H1 (cell line): ENCODE measurements around the gene HNF4A.

ENCODE experiments used
- JUND ChIP-seq: IDR thresholded peaks from 2 replicates; pipeline ENCODE4 v1.6.1; 2011; ENCODE audit warnings: mild to moderate bottlenecking, improper control_type of control experiment, low read length
- KDM1A ChIP-seq: fragments of 200-600, 300-600 bp; sonication (generic); IDR thresholded peaks from 2 replicates; pipeline ENCODE4 v1.7.1; 2016; ENCODE audit warnings: mild to moderate bottlenecking, low read length, borderline replicate concordance
- POLR2A ChIP-seq, 2 experiments: IDR thresholded peaks; 1 replicate in 1 of 2; 2 replicates in 1 of 2; pipeline ENCODE4 v1.6.1; 2011; ENCODE audit warnings: low read depth in 2 of 2, low read length in 2 of 2, mild to moderate bottlenecking in 2 of 2; ENCODE audit errors: control extremely low read depth in 1 of 2
- RAD21 ChIP-seq, 2 experiments: IDR thresholded peaks in 1 of 2; conservative IDR thresholded peaks in 1 of 2; 2 replicates each; pipeline ENCODE4 v1.6.1; 2011; ENCODE audit warnings: low read depth in 2 of 2, low read length in 2 of 2, improper control_type of control experiment in 1 of 2, inconsistent platforms in 1 of 2, mild to moderate bottlenecking in 1 of 2, moderate library complexity in 1 of 2
- RFX5 ChIP-seq: IDR thresholded peaks from 2 replicates; pipeline ENCODE4 v1.6.1; 2011; ENCODE audit warnings: low read depth, low read length, improper control_type of control experiment, borderline replicate concordance
- SP2 ChIP-seq: IDR thresholded peaks from 2 replicates; pipeline ENCODE4 v1.6.1; 2012; ENCODE audit warnings: mild to moderate bottlenecking, low read length, inconsistent platforms
- TAF1 ChIP-seq: IDR thresholded peaks from 2 replicates; pipeline ENCODE4 v1.6.1; 2011; ENCODE audit warnings: mild to moderate bottlenecking, low read depth, low read length
- TCF12 ChIP-seq: IDR thresholded peaks from 2 replicates; pipeline ENCODE4 v1.6.1; 2011; ENCODE audit warnings: low read depth, mild to moderate bottlenecking, low read length
- TF ChIP-seq, protein P1 (sequence below), 3 experiments: IDR thresholded peaks; 1 replicate in 2 of 3; 2 replicates in 1 of 3; pipeline versions ENCODE4 v1.5.1 to v1.6.1; 2011; ENCODE audit warnings: low read length in 3 of 3, mild to moderate bottlenecking in 3 of 3, inconsistent platforms in 2 of 3, low read depth in 1 of 3, moderate library complexity in 1 of 3; ENCODE audit not compliant: insufficient read depth in 1 of 3; ENCODE audit errors: control extremely low read depth in 1 of 3

DNA sequence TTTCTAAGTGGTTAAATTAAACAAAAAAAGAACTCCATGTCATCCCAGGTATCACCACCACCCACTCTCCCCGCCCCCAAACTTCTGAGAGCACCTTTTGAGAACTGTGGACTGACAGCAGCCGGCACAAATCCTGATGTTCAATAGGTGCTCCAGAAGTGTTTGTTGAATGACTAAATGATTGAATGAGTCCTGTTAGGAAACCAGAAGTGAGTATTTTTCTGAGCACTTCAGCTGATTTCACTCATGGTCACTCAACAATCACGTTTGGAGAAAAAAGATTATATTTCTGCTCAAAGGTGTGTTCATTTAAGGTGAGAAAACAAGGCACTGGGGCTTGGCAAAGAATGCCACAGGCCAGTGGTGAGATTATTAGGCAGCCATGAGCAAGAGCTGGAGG is 6.2 kb upstream of the HNF4A start:
- TF ChIP-seq, protein P1, sequence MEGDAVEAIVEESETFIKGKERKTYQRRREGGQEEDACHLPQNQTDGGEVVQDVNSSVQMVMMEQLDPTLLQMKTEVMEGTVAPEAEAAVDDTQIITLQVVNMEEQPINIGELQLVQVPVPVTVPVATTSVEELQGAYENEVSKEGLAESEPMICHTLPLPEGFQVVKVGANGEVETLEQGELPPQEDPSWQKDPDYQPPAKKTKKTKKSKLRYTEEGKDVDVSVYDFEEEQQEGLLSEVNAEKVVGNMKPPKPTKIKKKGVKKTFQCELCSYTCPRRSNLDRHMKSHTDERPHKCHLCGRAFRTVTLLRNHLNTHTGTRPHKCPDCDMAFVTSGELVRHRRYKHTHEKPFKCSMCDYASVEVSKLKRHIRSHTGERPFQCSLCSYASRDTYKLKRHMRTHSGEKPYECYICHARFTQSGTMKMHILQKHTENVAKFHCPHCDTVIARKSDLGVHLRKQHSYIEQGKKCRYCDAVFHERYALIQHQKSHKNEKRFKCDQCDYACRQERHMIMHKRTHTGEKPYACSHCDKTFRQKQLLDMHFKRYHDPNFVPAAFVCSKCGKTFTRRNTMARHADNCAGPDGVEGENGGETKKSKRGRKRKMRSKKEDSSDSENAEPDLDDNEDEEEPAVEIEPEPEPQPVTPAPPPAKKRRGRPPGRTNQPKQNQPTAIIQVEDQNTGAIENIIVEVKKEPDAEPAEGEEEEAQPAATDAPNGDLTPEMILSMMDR (IDR thresholded peaks at IDR 0.05; ENCODE audit: control extremely low read depth in 1 of 3, insufficient read depth in 1 of 3, low read depth in 1 of 3, low read length in 3 of 3): no peak
- TF ChIP-seq POLR2A (IDR thresholded peaks at IDR 0.05; ENCODE audit: control extremely low read depth in 1 of 2, low read depth in 2 of 2, low read length in 2 of 2): no peak
- no peak for TF ChIP-seq TCF12
- TF ChIP-seq KDM1A: no peak
- TF ChIP-seq RAD21 (IDR thresholded peaks at IDR 0.05 in 1 of 2, conservative IDR thresholded peaks at IDR 0.05 in 1 of 2; ENCODE audit: low read depth in 2 of 2, low read length in 2 of 2): no peak
- no peak for TF ChIP-seq TAF1
- no peak for TF ChIP-seq SP2
- TF ChIP-seq RFX5: no peak
- no peak for TF ChIP-seq JUND
